AG04450 (cell line): ENCODE results near the gene PTH1R. TPM values are rescaled to one million over a fixed set of nuclear protein-coding genes. Genes with fewer than 3 reads are reported as not detected.

Source experiments
- CTCF ChIA-PET: fragments of 300-600, 350-600 bp; formaldehyde crosslinking; extraction: SDS; loops from one replicate; lab custom pipeline; 2022; ENCODE audit warnings: antibody characterized with exemption, inconsistent platforms; lab: Charles Lee
- POLR2A ChIA-PET: fragments of 350-600 bp; formaldehyde crosslinking; extraction: SDS; loops from one replicate; lab custom pipeline; 2021; ENCODE audit warnings: antibody characterized with exemption, inconsistent platforms; lab: Yijun Ruan, JAX
- DNase-seq: peaks from one replicate; pipeline ENCODE4 v3.0.0-alpha.2; 2011; ENCODE audit warnings: low read depth, low spot score
- H3K27ac ChIP-seq: one replicate; pipeline ENCODE4 v1.5.1; 2012; ENCODE audit warnings: low read depth, low read length, control low read depth
- H3K27me3 ChIP-seq: one replicate; pipeline ENCODE4 v1.6.0; 2012; ENCODE audit warnings: low read length; ENCODE audit not compliant: control insufficient read depth, insufficient read depth
- H3K4me3 ChIP-seq: 2 replicates; pipeline ENCODE4 v1.5.1; 2011; ENCODE audit warnings: mild to moderate bottlenecking, low read depth, low read length, control low read depth
- H3K9me3 ChIP-seq: 2 replicates; pipeline ENCODE4 v1.5.1; 2012; ENCODE audit warnings: low read length; ENCODE audit not compliant: control insufficient read depth, insufficient read depth
- CTCF ChIP-seq: IDR thresholded peaks from 2 replicates; pipeline ENCODE4 v1.5.1; 2011; ENCODE audit warnings: low read depth, low read length, control low read depth, inconsistent platforms
- polyA plus RNA-seq: library from polyadenylated mRNA; depleted of rRNA; stranded (reverse); fragments of >200 nt; gene quantifications from 2 replicates; pipeline ENCODE4 v1.2.3, GENCODE V29; 2011

PTH1R gene
- polyA plus RNA-seq, 1 experiment: 0.05 TPM

GRCh38 chr3:46874430-46874829 is 3.1 kb upstream of the PTH1R start:
- Histone ChIP-seq H3K4me3 (no peak overlapping the region), H3K27me3 (peaks cover 45% of the 10 kb centered on the region), H3K9me3 (no peaks in the 10 kb centered on the region), H3K27ac (no peak overlapping the region)
- TF ChIP-seq CTCF: no peak
- ChIA-PET POLR2A (no interaction called here), CTCF (interaction anchor here (1.3 kb wide), 1 partner anchor 35 kb away, joined by 3 read pairs; no protein-coding TSS in a partner anchor)
- no peak for DNase-seq

GRCh38 chr3:46875560-46875959 is 2.0 kb upstream of the PTH1R start:
- Histone ChIP-seq H3K9me3 (no peaks in the 10 kb centered on the region), H3K27me3 (peaks cover 39% of the 10 kb centered on the region), H3K4me3 (no peak overlapping the region), H3K27ac (no peak overlapping the region)
- no peak for TF ChIP-seq CTCF
- POLR2A ChIA-PET: no interaction called here
- no peak for DNase-seq
- CTCF ChIA-PET: interaction anchor here (1.0 kb wide), 1 partner anchor 9 kb away, joined by 6 read pairs; no protein-coding TSS in a partner anchor

- Histone ChIP-seq H3K27ac (no peak overlapping the region), H3K4me3 (no peak overlapping the region), H3K9me3 (no peaks in the 10 kb centered on the region; the same call in 1 of the 2 replicates), H3K27me3 (peaks cover 41% of the 10 kb centered on the region)
- POLR2A ChIA-PET: no interaction called here
- TF ChIP-seq CTCF: no peak
- DNase-seq: no peak
- CTCF ChIA-PET: interaction anchor here (0.5 to 1.8 kb wide), 3 partner anchors 10 to 141 kb away, joined by 3 to 11 read pairs (median 5); no protein-coding TSS in a partner anchor
Observed at GRCh38 chr3:46876313-46877300, 914 bp upstream of the PTH1R start.

- H3K27ac ChIP-seq: no peak overlapping the region
- no peak overlapping the region for H3K4me3 ChIP-seq
- no peak for DNase-seq
- ChIA-PET POLR2A (no interaction called here), CTCF (interaction anchor here (0.6 to 1.8 kb wide), 3 partner anchors 12 to 492 kb away, joined by 4 to 11 read pairs (median 5); no protein-coding TSS in a partner anchor)
- peaks cover 38% of the 10 kb centered on the region for H3K27me3 ChIP-seq
- no peaks in the 10 kb centered on the region; the same call in 1 of the 2 replicates for H3K9me3 ChIP-seq
- no peak for TF ChIP-seq CTCF
Observed at GRCh38 chr3:46878781-46879436, 1.4 kb downstream of the PTH1R start.
